ENCODE measurements around the gene GIT1.

- no peak for TF ChIP-seq EP300 (IDR thresholded peaks at IDR 0.05)
- TF ChIP-seq, protein P1, sequence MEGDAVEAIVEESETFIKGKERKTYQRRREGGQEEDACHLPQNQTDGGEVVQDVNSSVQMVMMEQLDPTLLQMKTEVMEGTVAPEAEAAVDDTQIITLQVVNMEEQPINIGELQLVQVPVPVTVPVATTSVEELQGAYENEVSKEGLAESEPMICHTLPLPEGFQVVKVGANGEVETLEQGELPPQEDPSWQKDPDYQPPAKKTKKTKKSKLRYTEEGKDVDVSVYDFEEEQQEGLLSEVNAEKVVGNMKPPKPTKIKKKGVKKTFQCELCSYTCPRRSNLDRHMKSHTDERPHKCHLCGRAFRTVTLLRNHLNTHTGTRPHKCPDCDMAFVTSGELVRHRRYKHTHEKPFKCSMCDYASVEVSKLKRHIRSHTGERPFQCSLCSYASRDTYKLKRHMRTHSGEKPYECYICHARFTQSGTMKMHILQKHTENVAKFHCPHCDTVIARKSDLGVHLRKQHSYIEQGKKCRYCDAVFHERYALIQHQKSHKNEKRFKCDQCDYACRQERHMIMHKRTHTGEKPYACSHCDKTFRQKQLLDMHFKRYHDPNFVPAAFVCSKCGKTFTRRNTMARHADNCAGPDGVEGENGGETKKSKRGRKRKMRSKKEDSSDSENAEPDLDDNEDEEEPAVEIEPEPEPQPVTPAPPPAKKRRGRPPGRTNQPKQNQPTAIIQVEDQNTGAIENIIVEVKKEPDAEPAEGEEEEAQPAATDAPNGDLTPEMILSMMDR (IDR thresholded peaks at IDR 0.05): no peak
Measured at GRCh38 chr17:29624586-29624985, 35.1 kb upstream of the GIT1 start.
